NCI-H2029 treated with DMSO at 0.1 percent for 48 hours (cell line): ENCODE data around the gene ELN.
"Not testable (repeated sequence)": the region's sequence is repeated elsewhere in the genome, so short reads cannot be mapped to it uniquely, and the experiment has no call there.

Source experiments
- DNase-seq: peaks from one replicate; lab custom pipeline; 2025; lab: John Stamatoyannopoulos, UW

ELN gene

DNA sequence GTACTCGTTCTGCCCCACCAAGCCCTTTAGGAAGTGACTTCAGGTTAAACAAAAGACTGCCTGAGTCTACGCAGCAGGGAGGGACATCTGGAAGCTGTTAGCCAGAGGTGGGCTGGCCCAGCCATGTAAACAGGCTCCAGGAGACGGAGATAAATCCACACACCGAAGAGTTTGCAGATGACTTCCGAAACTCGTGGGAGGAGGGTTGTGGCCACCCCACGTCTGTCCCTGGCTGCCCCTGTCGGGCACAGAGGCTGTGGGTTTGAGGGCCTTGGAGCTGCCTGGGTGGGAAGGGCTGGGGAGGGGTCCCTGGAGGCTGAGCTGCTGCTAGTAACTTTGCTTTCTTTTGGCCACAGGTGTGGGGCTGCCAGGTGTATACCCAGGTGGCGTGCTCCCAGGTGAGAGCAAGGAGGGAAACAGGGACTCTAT lies 15.6 kb downstream of the ELN start:
- no peak for DNase-seq

DNA sequence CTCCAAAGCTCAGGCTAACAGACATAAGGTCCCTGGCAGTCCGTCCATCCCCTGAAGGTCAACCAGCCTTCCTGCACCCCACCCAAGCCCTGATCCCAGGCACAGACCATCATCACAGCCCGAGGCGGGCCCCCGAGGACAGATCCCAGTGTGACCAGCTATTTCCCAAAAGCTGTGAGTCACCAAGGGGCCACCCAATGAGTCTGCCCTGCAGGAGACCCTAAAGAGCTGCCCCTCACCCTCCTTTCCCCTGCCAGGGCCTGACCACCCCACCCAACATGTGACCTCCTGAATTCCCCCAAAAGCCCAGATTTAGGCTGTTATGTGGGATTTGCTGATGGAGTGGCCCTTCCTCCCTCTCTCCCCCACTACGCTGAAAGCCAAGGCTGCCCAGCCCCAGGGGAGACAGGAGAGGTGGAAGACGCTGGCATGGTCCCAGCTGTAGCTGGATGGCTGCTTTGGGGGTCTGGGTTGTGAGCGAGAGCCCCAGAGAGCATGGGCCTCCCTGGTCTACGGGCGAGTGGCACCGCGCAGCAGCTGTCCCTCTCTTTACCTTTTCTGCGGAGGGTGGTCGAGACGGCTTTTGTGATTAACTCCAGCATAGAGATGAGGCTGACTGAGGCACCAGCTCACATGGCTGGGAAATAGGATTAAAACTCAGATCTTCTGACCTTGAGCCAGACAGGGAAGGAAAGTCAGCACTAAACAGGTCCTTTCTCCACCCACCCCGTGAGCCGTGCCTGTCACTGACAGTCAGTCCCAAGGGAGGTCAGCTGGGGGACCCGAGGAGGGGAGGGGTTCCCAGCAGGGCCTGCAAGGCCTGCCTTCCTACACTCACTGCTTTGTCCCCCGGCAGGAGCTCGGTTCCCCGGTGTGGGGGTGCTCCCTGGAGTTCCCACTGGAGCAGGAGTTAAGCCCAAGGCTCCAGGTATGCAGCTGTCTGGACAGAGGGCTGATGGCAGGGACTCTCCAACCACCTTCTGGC lies 16.7 kb downstream of the ELN start:
- no peak for DNase-seq

GRCh38 chr7:74046581-74046980 lies 18.6 kb downstream of the ELN start:
- not testable (repeated sequence) for DNase-seq

GRCh38 chr7:74047804-74048380 lies 19.9 kb downstream of the ELN start:
- no peak for DNase-seq

GRCh38 chr7:74048999-74049599 lies 21.1 kb downstream of the ELN start:
- no peak for DNase-seq

GRCh38 chr7:74049997-74050798 lies 22.2 kb downstream of the ELN start:
- no peak for DNase-seq

DNA sequence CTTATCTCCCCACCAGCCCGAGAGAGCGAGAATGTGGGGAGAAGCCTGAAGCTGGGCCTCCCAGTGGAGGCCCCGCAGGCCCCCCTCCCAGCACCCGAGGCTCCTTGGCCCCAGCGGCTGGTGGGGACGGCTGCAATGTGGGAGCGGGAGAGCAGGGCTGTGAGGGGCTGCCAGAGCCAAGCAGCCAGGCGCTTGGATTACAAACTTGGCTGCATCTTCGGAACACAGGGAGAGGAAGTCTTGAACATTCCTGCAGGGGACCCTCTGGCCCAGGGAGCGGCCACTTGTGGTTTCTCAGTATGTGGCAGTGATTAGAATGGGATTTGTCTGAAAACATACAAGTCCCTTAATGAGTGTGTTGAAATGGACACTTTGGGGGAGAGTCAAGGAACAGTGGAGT lies 23.2 kb downstream of the ELN start:
- DNase-seq: no peak

GRCh38 chr7:74051629-74052410 lies 23.8 kb downstream of the ELN start:
- DNase-seq: no peak

- DNase-seq: no peak
Measured at GRCh38 chr7:74052628-74053027, 24.7 kb downstream of the ELN start.

GRCh38 chr7:74053589-74054186 lies 25.7 kb downstream of the ELN start:
- no peak for DNase-seq

GRCh38 chr7:74056096-74056915 lies 28.3 kb downstream of the ELN start:
- DNase-seq: no peak

GRCh38 chr7:74057216-74057925 lies 29.4 kb downstream of the ELN start:
- DNase-seq: no peak

DNA sequence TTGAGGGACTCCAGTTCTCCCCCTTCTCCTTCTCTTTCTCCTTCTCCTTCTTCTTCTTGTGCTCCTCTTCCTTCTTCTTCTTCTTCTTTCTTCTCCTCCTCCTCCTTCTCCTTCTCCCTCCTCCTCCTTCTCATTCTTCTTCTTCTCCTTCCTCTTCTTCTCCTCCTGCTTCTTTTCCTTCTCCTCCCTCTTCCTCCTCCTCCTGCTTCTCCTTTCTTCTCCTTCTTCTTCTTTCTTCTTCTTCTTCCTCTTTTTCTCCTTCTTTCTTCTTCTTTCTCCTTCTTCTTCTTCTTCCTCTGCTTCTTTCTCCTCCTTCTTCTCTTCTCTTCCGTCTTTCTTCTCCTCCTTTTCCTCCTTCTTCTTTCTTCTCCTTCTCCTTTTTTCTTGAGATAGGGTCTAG lies 30.0 kb downstream of the ELN start:
- DNase-seq: no peak

GRCh38 chr7:74058486-74058885 lies 30.5 kb downstream of the ELN start:
- no peak for DNase-seq

DNA sequence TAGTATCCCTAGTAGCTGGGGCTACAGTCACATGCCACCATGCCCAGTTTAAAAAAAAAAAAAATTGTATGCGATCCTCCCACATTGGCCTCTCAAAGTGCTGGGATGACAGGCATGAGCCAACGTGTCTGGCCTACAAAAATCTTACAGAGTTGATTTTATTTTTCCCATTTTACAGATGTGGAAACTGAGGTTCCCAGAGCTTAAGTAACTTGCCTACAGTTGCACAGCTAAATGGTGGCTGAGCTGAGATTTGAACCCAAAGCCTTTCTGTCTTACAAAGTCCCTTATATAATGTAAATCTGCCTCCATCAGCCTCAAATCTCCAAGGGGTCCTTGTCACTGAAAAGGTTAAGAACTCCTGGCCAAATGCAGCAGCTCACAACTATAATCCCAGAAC lies 31.1 kb downstream of the ELN start:
- DNase-seq: no peak

DNA sequence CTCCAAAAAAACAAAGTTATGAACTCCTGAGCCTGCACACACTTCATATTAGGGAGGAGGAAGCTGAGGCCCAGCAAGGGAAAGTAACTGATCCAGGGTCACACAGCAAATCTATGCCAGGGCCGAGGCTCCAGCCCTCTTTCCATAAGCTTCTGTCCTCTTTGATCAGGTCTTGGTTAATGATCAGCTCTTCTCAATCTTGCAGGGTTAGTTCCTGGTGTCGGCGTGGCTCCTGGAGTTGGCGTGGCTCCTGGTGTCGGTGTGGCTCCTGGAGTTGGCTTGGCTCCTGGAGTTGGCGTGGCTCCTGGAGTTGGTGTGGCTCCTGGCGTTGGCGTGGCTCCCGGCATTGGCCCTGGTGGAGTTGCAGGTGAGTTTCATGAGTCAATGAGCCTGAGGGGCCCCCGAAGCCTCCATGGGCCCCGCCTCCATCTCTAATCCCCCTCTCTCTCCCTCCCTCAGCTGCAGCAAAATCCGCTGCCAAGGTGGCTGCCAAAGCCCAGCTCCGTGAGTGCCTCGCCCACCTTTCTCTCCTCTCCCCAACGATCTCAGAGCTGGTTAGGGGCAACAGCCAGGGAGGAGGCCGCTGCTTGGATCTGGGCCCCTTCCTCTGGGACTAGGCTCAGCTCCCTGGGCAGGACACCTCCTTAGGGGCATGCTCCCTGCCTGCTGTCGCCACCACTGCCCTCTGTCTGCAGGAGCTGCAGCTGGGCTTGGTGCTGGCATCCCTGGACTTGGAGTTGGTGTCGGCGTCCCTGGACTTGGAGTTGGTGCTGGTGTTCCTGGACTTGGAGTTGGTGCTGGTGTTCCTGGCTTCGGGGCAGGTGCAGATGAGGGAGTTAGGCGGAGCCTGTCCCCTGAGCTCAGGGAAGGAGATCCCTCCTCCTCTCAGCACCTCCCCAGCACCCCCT lies 32.0 kb downstream of the ELN start:
- peak; percentile 71 for DNase-seq

- DNase-seq: peak; percentile 65
Measured at GRCh38 chr7:74061840-74062539, 34.0 kb downstream of the ELN start.

DNA sequence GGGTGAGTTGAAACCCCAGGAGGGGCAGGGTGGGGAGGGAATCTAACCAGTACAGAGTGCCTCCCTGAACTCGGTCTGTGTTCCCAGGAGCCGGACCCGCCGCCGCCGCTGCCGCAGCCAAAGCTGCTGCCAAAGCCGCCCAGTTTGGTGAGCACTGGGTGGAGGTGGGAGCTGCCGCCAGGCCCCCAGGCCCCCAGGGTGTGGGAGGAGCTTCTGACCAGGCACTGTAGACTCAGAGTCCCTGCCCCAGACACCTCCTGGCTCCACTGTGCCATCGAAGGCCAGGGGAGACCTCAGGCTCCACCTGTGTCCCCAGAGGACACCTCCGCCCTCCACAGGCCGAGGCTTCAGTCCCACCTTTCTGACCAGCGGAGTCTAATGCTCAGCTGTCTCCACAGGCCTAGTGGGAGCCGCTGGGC lies 35.3 kb downstream of the ELN start:
- no peak for DNase-seq
